Astrocyte of the cerebellum (primary cell): Measurements from ENCODE around the gene MARK4.

ENCODE experiments used
- DNase-seq: peaks from one replicate; pipeline ENCODE4 v3.0.0-alpha.2; 2011; ENCODE audit warnings: low read depth
- H3K4me3 ChIP-seq: 2 replicates; pipeline ENCODE4 v1.5.1; 2011; ENCODE audit warnings: mild to moderate bottlenecking, low read depth, low read length, moderate library complexity
- in situ Hi-C: cut with HindIII; loops from 2 replicates; pipeline ENCODE4 v1.10.0; 2017; ENCODE audit warnings: low sequenced_read_pairs
- TF ChIP-seq, protein P1 (sequence below): IDR thresholded peaks from 2 replicates; pipeline ENCODE4 v1.5.1; 2012; ENCODE audit warnings: low read length, low read depth, moderate library complexity, mild to moderate bottlenecking; ENCODE audit errors: missing control alignments

MARK4 gene

GRCh38 chr19:45271098-45271734, 20.1 kb downstream of the MARK4 start:
- no peak overlapping the region for H3K4me3 ChIP-seq
- in situ Hi-C loops, result no loop called here
- DNase-seq, result no peak
- TF ChIP-seq, protein P1, sequence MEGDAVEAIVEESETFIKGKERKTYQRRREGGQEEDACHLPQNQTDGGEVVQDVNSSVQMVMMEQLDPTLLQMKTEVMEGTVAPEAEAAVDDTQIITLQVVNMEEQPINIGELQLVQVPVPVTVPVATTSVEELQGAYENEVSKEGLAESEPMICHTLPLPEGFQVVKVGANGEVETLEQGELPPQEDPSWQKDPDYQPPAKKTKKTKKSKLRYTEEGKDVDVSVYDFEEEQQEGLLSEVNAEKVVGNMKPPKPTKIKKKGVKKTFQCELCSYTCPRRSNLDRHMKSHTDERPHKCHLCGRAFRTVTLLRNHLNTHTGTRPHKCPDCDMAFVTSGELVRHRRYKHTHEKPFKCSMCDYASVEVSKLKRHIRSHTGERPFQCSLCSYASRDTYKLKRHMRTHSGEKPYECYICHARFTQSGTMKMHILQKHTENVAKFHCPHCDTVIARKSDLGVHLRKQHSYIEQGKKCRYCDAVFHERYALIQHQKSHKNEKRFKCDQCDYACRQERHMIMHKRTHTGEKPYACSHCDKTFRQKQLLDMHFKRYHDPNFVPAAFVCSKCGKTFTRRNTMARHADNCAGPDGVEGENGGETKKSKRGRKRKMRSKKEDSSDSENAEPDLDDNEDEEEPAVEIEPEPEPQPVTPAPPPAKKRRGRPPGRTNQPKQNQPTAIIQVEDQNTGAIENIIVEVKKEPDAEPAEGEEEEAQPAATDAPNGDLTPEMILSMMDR, result no peak

DNA sequence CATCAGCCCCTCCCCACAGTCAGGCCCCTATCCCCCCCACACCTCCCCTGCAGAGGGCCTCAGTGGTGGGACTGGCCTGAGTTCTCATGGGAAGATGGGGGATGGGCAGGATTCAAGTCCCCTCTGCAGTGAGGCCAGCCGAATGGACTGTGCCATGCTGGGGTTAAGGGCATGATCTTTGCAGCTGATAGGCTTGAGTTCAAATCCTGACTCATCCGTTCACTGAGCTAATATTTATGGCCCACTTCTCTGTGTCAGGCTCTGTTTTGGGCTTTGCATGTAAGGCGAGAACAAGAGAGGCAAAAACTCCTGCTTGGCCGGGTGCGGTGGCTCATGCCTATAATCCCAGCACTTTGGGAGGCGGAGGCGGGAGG, 20.7 kb downstream of the MARK4 start:
- in situ Hi-C loops, result no loop called here
- no peak for DNase-seq
- TF ChIP-seq, protein P1, result no peak
- H3K4me3 ChIP-seq, result no peak overlapping the region

GRCh38 chr19:45273521-45273855, 22.4 kb downstream of the MARK4 start:
- TF ChIP-seq, protein P1, result no peak
- no peak overlapping the region for H3K4me3 ChIP-seq
- in situ Hi-C loops, result no loop called here
- DNase-seq, result no peak

DNA sequence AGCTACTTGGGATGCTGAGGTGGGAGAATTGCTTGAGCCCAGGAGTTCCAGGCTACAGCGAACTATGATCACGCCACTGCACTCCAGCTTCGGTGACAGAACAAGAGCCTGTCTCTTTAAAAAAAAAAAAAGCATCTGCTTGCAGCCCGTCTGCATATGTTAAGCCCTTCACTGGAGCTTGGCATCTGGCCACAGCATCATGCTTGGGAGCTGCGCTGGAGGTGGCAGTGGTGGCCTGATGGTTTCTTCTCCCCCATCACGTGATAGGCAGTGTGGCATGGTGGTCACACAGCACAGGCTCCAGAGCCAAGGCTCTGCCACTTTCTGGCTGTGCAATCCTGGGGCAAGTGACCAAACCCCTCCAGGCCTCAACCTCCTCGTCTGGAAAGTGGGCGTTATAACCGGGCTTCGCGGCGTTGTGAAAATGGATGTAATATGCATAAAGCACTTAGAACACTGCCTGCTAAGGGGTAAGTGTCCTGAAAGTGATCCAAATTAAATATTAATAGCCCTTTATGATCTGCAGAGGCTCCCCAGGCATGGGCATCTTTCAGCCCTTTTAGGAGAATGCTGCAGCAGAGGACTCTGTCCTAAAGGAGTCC, 24.4 kb downstream of the MARK4 start:
- no peak for DNase-seq
- TF ChIP-seq, protein P1, result no peak
- no peak overlapping the region for H3K4me3 ChIP-seq
- in situ Hi-C loops, result no loop called here

DNA sequence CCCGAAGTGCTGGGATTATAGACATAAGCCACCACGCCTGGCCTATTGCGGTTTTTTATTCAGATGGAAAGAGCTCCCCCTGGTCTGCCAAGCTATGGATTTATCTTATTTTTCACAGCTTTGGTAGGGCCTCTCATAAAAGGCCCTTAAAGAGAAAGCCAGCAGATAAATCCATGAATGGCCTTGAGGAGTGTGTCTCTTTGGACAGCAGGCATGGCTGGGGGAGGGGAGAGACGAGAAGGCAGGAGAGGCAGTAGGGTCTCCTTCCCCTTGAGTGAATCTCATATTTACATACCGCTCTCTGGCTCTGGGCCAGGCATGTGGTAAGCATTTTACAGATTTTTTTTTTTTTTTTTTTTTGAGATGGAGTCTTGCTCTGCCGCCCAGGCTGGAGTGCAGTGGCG, 25.2 kb downstream of the MARK4 start:
- in situ Hi-C loops, result no loop called here
- TF ChIP-seq, protein P1, result no peak
- H3K4me3 ChIP-seq, result no peak overlapping the region
- DNase-seq, result no peak

GRCh38 chr19:45278087-45278486, 27.0 kb downstream of the MARK4 start:
- TF ChIP-seq, protein P1, result no peak
- no peak overlapping the region for H3K4me3 ChIP-seq
- in situ Hi-C loops, result no loop called here
- no peak for DNase-seq
